Activated CD4-positive, alpha-beta T cell treated with anti-CD3 and anti-CD28 coated beads, Interleukin-10, Interleukin-2, amounts not matched to agents 100 ng/mL and 50 ng/mL, durations not matched to agents 16 hours and 8 hours (primary cell): ENCODE measurements around the gene RBM19.

ENCODE experiments used
- DNase-seq: peaks from one replicate; pipeline ENCODE4 v3.0.0-alpha.2; 2020

Gene RBM19

GRCh38 chr12:113852695-113853490 lies 113.2 kb downstream of the RBM19 start:
- no peak for DNase-seq

GRCh38 chr12:113852264-113852663 lies 113.9 kb downstream of the RBM19 start:
- DNase-seq = no peak

GRCh38 chr12:113850309-113851056 lies 115.6 kb downstream of the RBM19 start:
- DNase-seq = no peak

GRCh38 chr12:113847856-113848255 lies 118.3 kb downstream of the RBM19 start:
- DNase-seq = no peak

- no peak for DNase-seq
Measured at GRCh38 chr12:113846883-113847755, 119.0 kb downstream of the RBM19 start.

GRCh38 chr12:113845900-113846674 lies 120.0 kb downstream of the RBM19 start:
- no peak for DNase-seq

- no peak for DNase-seq
Measured at GRCh38 chr12:113844495-113845210, 121.5 kb downstream of the RBM19 start.

GRCh38 chr12:113842699-113843098 lies 123.4 kb downstream of the RBM19 start:
- DNase-seq = no peak

GRCh38 chr12:113841786-113842185 lies 124.3 kb downstream of the RBM19 start:
- no peak for DNase-seq

- DNase-seq = no peak
Measured at GRCh38 chr12:113840401-113841042, 125.6 kb downstream of the RBM19 start.

GRCh38 chr12:113838896-113839295 lies 127.2 kb downstream of the RBM19 start:
- no peak for DNase-seq

GRCh38 chr12:113837528-113838296 lies 128.4 kb downstream of the RBM19 start:
- DNase-seq = no peak

GRCh38 chr12:113837084-113837483 lies 129.0 kb downstream of the RBM19 start:
- DNase-seq = no peak

GRCh38 chr12:113835896-113836295 lies 130.2 kb downstream of the RBM19 start:
- no peak for DNase-seq

- DNase-seq = no peak
Measured at GRCh38 chr12:113835433-113835832, 130.7 kb downstream of the RBM19 start.

GRCh38 chr12:113833422-113833821 lies 132.7 kb downstream of the RBM19 start:
- DNase-seq = no peak

- DNase-seq = no peak
Measured at GRCh38 chr12:113831476-113831875, 134.6 kb downstream of the RBM19 start.

- no peak for DNase-seq
Measured at GRCh38 chr12:113831016-113831415, 135.1 kb downstream of the RBM19 start.

- DNase-seq = no peak
Measured at GRCh38 chr12:113829212-113829611, 136.9 kb downstream of the RBM19 start.

GRCh38 chr12:113827539-113828114 lies 138.5 kb downstream of the RBM19 start:
- no peak for DNase-seq
